ENCODE data around the gene ARL3. TPM values are rescaled to one million over a fixed set of nuclear protein-coding genes. Genes with fewer than 3 reads are reported as not detected.

ARL3 gene
- total RNA-seq, 1 experiment from 2014 or later, result 10.4 TPM

GRCh38 chr10:102657984-102658724 is 56.0 kb downstream of the ARL3 start:
- in situ Hi-C loops (cut with HindIII; ENCODE audit: low sequenced_read_pairs), result no loop called here

GRCh38 chr10:102657451-102657850 is 56.7 kb downstream of the ARL3 start:
- no peak for DNase-seq (ENCODE audit: low spot score)
- in situ Hi-C loops (cut with HindIII; ENCODE audit: low sequenced_read_pairs), result no loop called here

More at GRCh38 chr10:102657984-102658724, 56.0 kb downstream of the ARL3 start:
- DNase-seq (ENCODE audit: low spot score), result no peak

- DNase-seq (ENCODE audit: low spot score), result no peak
- in situ Hi-C loops (cut with HindIII; ENCODE audit: low sequenced_read_pairs), result no loop called here
Measured at GRCh38 chr10:102656791-102657371, 57.3 kb downstream of the ARL3 start.

GRCh38 chr10:102656026-102656425 is 58.2 kb downstream of the ARL3 start:
- DNase-seq (ENCODE audit: low spot score), result no peak

DNA sequence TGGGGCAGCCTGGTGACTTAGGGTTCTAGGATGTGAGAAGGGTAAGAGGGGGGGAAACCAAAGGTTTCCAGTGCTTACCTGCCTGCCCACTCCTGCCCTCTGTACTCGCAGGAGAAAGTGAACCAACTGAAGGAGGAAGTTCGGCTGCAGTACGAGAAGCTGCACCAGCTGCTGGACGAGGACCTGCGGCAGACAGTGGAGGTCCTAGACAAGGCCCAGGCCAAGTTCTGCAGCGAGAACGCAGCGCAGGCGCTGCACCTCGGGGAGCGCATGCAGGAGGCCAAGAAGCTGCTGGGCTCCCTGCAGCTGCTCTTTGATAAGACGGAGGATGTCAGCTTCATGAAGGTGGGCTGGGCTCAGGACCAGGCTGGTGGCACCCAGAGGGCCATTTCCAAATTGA is 59.2 kb downstream of the ARL3 start:
- in situ Hi-C loops (cut with HindIII; ENCODE audit: low sequenced_read_pairs), result no loop called here
- no peak for DNase-seq (ENCODE audit: low spot score)

More at GRCh38 chr10:102656026-102656425, 58.2 kb downstream of the ARL3 start:
- in situ Hi-C loops (cut with HindIII; ENCODE audit: low sequenced_read_pairs), result no loop called here

DNA sequence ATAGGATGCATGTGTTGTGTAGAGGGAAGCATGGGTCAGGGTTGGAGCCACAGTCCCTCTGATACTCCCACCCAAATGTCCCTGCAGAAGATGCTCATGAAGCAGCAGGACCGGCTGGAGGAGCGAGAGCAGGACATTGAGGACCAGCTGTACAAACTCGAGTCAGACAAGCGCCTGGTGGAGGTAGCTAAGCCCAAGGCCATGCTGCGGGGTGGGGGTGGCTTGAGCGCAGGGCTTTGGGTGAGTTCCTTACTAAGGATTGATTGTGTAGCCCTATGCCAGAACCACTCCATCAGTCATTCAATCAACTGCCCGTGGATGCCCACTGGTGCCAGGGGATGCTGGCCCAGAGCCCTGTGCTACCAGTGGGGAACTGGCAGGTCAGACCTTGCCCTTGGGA is 59.6 kb downstream of the ARL3 start:
- in situ Hi-C loops (cut with HindIII; ENCODE audit: low sequenced_read_pairs), result no loop called here
- no peak for DNase-seq (ENCODE audit: low spot score)

DNA sequence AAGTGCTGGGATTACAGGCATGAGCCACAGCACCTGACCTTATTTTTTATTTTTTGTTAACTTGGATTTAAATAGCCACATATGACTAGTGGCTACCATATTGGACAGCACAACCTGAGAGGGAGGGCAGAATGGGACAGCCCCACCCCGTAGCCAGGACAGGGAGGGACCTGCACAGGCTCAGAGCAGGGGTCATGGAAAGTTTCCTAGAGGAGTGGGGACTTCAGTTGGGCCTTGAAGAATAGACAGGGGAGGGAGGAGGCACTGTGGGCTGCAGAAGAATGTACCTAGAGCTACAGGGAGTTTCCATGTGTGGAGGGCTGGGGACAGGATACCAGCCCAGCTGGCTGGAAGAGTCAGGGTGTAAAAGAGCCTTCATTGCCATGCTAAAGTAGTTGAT is 61.1 kb downstream of the ARL3 start:
- no peak for DNase-seq (ENCODE audit: low spot score)
- in situ Hi-C loops (cut with HindIII; ENCODE audit: low sequenced_read_pairs), result no loop called here

- no peak for DNase-seq (ENCODE audit: low spot score)
- in situ Hi-C loops (cut with HindIII; ENCODE audit: low sequenced_read_pairs), result no loop called here
Measured at GRCh38 chr10:102652170-102652916, 61.9 kb downstream of the ARL3 start.

- in situ Hi-C loops (cut with HindIII; ENCODE audit: low sequenced_read_pairs), result no loop called here
- no peak for DNase-seq (ENCODE audit: low spot score)
Measured at GRCh38 chr10:102651455-102652169, 62.6 kb downstream of the ARL3 start.

- no peak for DNase-seq (ENCODE audit: low spot score)
- in situ Hi-C loops (cut with HindIII; ENCODE audit: low sequenced_read_pairs), result no loop called here
Measured at GRCh38 chr10:102650655-102651454, 63.3 kb downstream of the ARL3 start.

DNA sequence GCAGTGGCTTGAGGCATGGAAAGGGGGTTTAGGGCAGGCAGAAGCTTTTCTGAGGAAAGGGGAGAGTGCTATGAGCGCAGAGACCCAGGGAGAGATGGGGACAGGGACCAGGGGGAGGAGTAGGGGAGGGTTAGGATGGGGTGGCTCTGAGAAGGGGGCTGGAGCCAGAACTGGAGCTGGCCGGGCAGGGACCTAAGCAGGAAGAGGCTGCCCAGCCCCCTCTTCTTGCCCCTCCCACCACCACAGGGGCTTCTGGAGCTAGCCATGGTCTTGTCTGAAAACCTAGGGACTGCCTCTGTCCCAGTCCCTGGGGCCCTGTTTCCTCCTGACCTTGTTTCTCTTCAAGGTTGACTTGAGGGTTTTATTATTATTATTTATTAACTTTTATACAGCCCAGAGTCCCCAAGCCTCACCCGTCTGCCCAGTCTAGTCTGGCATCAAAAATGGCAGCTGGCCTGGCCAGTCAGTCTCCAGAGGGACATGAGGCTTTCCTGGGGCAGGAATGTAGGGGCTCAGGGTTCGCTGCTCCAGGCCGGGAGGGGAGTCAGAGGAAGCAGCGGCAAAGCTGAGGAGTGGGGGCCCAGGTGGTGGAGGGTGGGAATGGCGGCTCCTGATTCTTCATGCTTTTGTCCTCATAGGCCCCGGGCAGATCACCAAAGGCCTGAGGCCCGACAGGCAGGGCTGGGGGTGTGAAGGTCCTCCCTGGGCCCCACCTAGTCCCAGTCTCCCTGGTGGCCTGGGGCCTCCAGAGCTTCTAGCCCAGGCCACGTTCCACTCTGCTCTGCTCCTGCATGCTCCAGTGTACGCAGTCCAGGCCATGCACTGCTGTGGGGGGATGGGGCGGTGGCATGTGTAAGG is 64.2 kb downstream of the ARL3 start:
- no peak for DNase-seq (ENCODE audit: low spot score)
- in situ Hi-C loops (cut with HindIII; ENCODE audit: low sequenced_read_pairs), result no loop called here

- peak; percentile 60 for DNase-seq (ENCODE audit: low spot score)
- in situ Hi-C loops (cut with HindIII; ENCODE audit: low sequenced_read_pairs), result no loop called here
Measured at GRCh38 chr10:102648889-102649796, 65.1 kb downstream of the ARL3 start.

DNA sequence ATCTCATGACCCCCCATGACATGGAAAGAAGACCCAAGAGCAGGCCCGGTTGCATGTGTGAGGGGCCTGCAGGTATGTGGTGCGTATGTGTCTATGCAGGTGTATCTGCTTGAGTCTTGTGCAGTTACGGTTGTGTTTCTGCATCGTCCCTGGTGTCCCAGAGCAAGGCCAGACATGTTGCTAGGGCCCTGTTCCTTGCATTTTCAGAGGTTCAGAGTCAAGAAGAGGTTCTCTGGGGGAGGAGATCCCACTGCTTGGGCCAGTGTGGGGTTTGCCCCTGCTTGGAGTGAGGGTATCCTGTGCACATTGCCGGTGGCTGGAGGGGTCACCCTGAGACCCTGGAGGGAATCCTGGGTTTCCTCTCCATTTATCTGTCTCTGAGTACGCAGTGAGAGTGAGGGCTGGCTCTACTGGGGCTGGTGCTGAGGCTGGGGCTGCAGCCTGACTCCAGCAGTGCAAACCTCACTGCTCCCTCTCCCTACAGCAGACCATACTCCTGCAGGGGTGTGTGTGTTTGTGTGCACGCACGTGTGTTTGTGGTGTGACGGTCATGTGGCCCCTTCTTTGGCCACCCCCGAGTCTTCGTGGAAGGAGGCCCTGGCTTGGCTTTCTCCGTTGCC is 65.8 kb downstream of the ARL3 start:
- DNase-seq (ENCODE audit: low spot score), result no peak
- in situ Hi-C loops (cut with HindIII; ENCODE audit: low sequenced_read_pairs), result no loop called here

GRCh38 chr10:102647443-102648268 is 66.5 kb downstream of the ARL3 start:
- in situ Hi-C loops (cut with HindIII; ENCODE audit: low sequenced_read_pairs), result no loop called here

GRCh38 chr10:102646610-102647442 is 67.4 kb downstream of the ARL3 start:
- in situ Hi-C loops (cut with HindIII; ENCODE audit: low sequenced_read_pairs), result no loop called here
- peak; percentile 60 for DNase-seq (ENCODE audit: low spot score)

More at GRCh38 chr10:102647443-102648268, 66.5 kb downstream of the ARL3 start:
- DNase-seq (ENCODE audit: low spot score), result no peak

Measured in G401 (cell line).